AG04450 (cell line): ENCODE measurements around the gene TRABD2A. TPM values are rescaled to one million over a fixed set of nuclear protein-coding genes. Genes with fewer than 3 reads are reported as not detected.

Experiments used
- CTCF ChIA-PET: fragments of 300-600, 350-600 bp; formaldehyde crosslinking; extraction: SDS; loops from one replicate; lab custom pipeline; 2022; ENCODE audit warnings: antibody characterized with exemption, inconsistent platforms; lab: Charles Lee
- POLR2A ChIA-PET: fragments of 350-600 bp; formaldehyde crosslinking; extraction: SDS; loops from one replicate; lab custom pipeline; 2021; ENCODE audit warnings: antibody characterized with exemption, inconsistent platforms; lab: Yijun Ruan, JAX
- DNase-seq: peaks from one replicate; pipeline ENCODE4 v3.0.0-alpha.2; 2011; ENCODE audit warnings: low read depth, low spot score
- H3K27ac ChIP-seq: one replicate; pipeline ENCODE4 v1.5.1; 2012; ENCODE audit warnings: low read depth, low read length, control low read depth
- H3K27me3 ChIP-seq: one replicate; pipeline ENCODE4 v1.6.0; 2012; ENCODE audit warnings: low read length; ENCODE audit not compliant: control insufficient read depth, insufficient read depth
- H3K4me3 ChIP-seq: 2 replicates; pipeline ENCODE4 v1.5.1; 2011; ENCODE audit warnings: mild to moderate bottlenecking, low read depth, low read length, control low read depth
- H3K9me3 ChIP-seq: 2 replicates; pipeline ENCODE4 v1.5.1; 2012; ENCODE audit warnings: low read length; ENCODE audit not compliant: control insufficient read depth, insufficient read depth
- polyA plus RNA-seq: library from polyadenylated mRNA; depleted of rRNA; stranded (reverse); fragments of >200 nt; gene quantifications from 2 replicates; pipeline ENCODE4 v1.2.3, GENCODE V29; 2011
- TF ChIP-seq, protein P1 (sequence below): IDR thresholded peaks from 2 replicates; pipeline ENCODE4 v1.5.1; 2011; ENCODE audit warnings: low read depth, low read length, control low read depth, inconsistent platforms

The TRABD2A gene
- polyA plus RNA-seq, 1 experiment: 30.2 TPM

DNA sequence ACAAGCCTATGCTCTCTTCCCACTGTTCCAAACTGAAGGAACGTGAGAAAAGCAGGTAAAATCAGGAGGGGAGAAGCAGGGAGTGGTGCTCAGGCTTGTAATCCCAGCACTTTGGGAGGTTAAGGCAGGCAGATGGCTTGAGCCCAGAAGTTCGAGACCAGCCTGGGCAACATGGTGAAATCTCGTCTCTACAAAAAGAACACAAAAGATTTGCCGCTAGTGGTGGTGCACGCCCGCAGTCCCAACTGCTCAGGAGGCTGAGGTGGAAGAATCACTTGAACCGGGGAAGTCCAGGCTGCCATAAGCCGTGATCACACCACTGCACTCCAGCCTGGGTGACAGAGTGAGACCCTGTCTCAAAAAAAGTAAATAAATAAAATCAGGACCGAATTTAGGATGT lies 23.3 kb upstream of the TRABD2A start:
- POLR2A ChIA-PET: interaction anchor here (2.2 to 3.4 kb wide), 3 partner anchors 16 to 23 kb away, joined by 7 to 45 read pairs (median 20); partner anchors contain the start of gene TRABD2A
- peak overlapping the region; percentile 2 for H3K27ac ChIP-seq
- CTCF ChIA-PET: interaction anchor here (0.6 to 1.2 kb wide), 3 partner anchors 22 to 161 kb away, joined by 3 to 4 read pairs (median 3); no protein-coding TSS in a partner anchor
- DNase-seq: no peak
- H3K27me3 ChIP-seq: no peaks in the 10 kb centered on the region
- no peak overlapping the region for H3K4me3 ChIP-seq
- TF ChIP-seq, protein P1, sequence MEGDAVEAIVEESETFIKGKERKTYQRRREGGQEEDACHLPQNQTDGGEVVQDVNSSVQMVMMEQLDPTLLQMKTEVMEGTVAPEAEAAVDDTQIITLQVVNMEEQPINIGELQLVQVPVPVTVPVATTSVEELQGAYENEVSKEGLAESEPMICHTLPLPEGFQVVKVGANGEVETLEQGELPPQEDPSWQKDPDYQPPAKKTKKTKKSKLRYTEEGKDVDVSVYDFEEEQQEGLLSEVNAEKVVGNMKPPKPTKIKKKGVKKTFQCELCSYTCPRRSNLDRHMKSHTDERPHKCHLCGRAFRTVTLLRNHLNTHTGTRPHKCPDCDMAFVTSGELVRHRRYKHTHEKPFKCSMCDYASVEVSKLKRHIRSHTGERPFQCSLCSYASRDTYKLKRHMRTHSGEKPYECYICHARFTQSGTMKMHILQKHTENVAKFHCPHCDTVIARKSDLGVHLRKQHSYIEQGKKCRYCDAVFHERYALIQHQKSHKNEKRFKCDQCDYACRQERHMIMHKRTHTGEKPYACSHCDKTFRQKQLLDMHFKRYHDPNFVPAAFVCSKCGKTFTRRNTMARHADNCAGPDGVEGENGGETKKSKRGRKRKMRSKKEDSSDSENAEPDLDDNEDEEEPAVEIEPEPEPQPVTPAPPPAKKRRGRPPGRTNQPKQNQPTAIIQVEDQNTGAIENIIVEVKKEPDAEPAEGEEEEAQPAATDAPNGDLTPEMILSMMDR: no peak
- H3K9me3 ChIP-seq: peaks cover 5% of the 10 kb centered on the region; the same call in 1 of the 2 replicates

DNA sequence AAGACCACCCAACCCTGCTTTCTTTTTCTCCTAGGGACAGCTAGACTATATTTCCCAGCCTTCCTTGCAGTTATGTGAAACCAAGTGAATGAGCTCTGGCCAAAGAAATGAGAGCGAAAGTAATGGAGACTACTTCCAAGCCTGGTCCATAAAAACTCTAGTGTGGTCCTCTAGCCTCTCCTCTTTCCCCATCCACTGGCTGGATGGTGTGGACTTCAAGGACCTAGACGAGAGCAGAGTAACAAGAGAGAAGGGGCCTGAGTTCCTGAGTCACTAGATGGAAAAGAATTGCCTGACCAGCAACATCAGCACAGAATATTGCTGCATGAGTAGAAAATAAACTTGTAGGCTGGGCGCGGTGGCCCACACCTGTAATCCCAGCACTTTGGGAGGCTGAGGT lies 21.6 kb upstream of the TRABD2A start:
- POLR2A ChIA-PET: no interaction called here
- Histone ChIP-seq H3K9me3 (peaks cover 5% of the 10 kb centered on the region; the same call in 1 of the 2 replicates), H3K4me3 (no peak overlapping the region), H3K27me3 (no peaks in the 10 kb centered on the region), H3K27ac (no peak overlapping the region)
- CTCF ChIA-PET: interaction anchor here (2.2 kb wide), 1 partner anchor 23 kb away, joined by 12 read pairs; no protein-coding TSS in a partner anchor
- DNase-seq: no peak
- TF ChIP-seq, protein P1: no peak

DNA sequence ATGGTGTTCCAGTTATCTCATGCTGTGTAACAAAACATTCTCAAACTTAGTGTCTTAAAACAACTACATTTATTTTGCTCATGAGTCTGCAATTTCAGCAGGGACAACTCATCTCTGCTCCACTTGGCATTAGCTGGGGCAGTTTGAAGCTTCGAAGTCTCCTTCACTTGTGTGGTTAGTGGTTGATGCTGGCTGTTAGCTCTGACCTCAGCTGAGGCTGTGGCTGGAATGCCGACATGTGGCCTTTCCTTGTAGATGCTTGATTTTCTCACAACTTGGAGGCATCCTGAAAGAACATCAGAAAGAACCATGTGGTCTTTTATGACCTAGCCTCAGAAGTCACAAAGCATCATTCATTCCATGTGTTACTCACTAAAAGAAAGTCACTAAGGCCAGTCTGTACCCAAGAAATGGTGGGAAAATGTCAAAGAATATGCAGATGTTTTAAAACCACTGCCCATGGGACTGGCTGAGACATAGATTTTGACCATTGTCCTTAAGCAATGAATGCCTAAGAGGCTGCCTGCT lies 20.8 kb upstream of the TRABD2A start:
- ChIA-PET POLR2A (no interaction called here), CTCF (interaction anchor here (1.5 to 2.2 kb wide), 2 partner anchors 19 to 24 kb away, joined by 5 to 12 read pairs; no protein-coding TSS in a partner anchor)
- TF ChIP-seq, protein P1: no peak
- no peak for DNase-seq
- Histone ChIP-seq H3K27me3 (no peaks in the 10 kb centered on the region), H3K27ac (no peak overlapping the region), H3K9me3 (peaks cover 5% of the 10 kb centered on the region; the same call in 1 of the 2 replicates), H3K4me3 (no peak overlapping the region)

DNA sequence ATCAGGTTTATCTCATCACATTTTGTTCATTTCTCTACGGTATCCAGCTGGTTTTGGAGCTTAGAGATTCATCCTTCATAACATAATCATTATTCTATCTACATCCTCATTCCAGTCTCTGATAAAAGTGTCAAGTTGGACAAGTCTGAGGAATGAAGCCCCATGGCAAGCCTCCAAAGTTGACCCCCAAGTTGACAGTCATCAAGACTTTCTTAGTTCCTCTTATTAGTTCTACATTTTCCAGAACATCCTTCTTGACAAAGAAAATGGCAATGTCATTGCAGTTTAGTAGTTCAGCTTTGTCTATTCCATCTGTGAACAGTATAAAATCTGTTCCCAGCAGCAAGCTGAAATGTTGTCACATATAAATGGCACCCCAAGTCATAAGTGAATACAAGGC lies 20.1 kb upstream of the TRABD2A start:
- ChIA-PET POLR2A (no interaction called here), CTCF (interaction anchor here (1.5 to 2.2 kb wide), 2 partner anchors 19 to 25 kb away, joined by 5 to 12 read pairs; no protein-coding TSS in a partner anchor)
- TF ChIP-seq, protein P1: no peak
- Histone ChIP-seq H3K4me3 (no peak overlapping the region), H3K27ac (no peak overlapping the region), H3K27me3 (no peaks in the 10 kb centered on the region), H3K9me3 (peaks cover 1% of the 10 kb centered on the region; the same call in 1 of the 2 replicates)
- DNase-seq: no peak
